Panc1 (cell line): ENCODE measurements around the gene BYSL. TPM values are rescaled to one million over a fixed set of nuclear protein-coding genes. Genes with fewer than 3 reads are reported as not detected.
A peak's percentile ranks its signal among the peaks of the same experiment; 100 is the strongest.

Experiments
- ATAC-seq: fragments of 200-7000 bp; cut with Tn5 transposase; 2 replicates; pipeline ENCODE4 v1.9.1; 2020; ENCODE audit warnings: mild to moderate bottlenecking, moderate library complexity
- Bru-seq: library from RNA; stranded (reverse); fragments of 400-500 nt; gene quantifications from one replicate; lab custom pipeline; 2021; lab: Mats Ljungman, UMichigan
- BruChase-seq, 2 experiments: library from RNA; stranded (reverse); fragments of 400-500 nt; gene quantifications; one replicate each; lab custom pipeline; 2021; lab: Mats Ljungman, UMichigan
- BruUV-seq: library from RNA; stranded (reverse); fragments of 400-500 nt; replicated peaks from 2 replicates; lab custom pipeline; 2021; lab: Mats Ljungman, UMichigan
- CTCF ChIA-PET: fragments of 300-600 bp; sonication (Branson Sonifier 250); formaldehyde crosslinking; loops from one replicate; lab custom pipeline; 2022; ENCODE audit warnings: antibody characterized with exemption; lab: Charles Lee
- POLR2A ChIA-PET: fragments of 300-600 bp; sonication (Branson Sonifier 250); formaldehyde crosslinking; loops from one replicate; lab custom pipeline; 2022; ENCODE audit warnings: antibody characterized with exemption; lab: Charles Lee
- DNase-seq: peaks from one replicate; pipeline ENCODE4 v3.0.0-alpha.2; 2010; ENCODE audit warnings: low read depth, low spot score
- H3K27ac ChIP-seq: 2 replicates; pipeline ENCODE4 v1.5.1; 2011; ENCODE audit warnings: mild to moderate bottlenecking, low read length, inconsistent platforms
- H3K27me3 ChIP-seq: fragments of 200-500 bp; sonication (Bioruptor generic); 2 replicates; pipeline ENCODE4 v1.6.0; 2014; ENCODE audit warnings: low read length, inconsistent platforms; ENCODE audit not compliant: control insufficient read depth, insufficient read depth
- H3K36me3 ChIP-seq: fragments of 200-500 bp; sonication (Bioruptor generic); 2 replicates; pipeline ENCODE4 v1.5.1; 2014; ENCODE audit warnings: inconsistent platforms, mild to moderate bottlenecking, low read length, moderate library complexity; ENCODE audit not compliant: control insufficient read depth, insufficient read depth
- H3K4me1 ChIP-seq: 2 replicates; pipeline ENCODE4 v1.5.1; 2011; ENCODE audit warnings: inconsistent platforms, mild to moderate bottlenecking, low read length, moderate library complexity; ENCODE audit not compliant: control insufficient read depth, insufficient read depth
- H3K4me3 ChIP-seq, 2 experiments: 2 replicates each; pipeline ENCODE4 v1.5.1; 2011 to 2012; ENCODE audit warnings: low read depth in 2 of 2, low read length in 2 of 2, mild to moderate bottlenecking in 2 of 2, inconsistent platforms in 1 of 2, moderate library complexity in 1 of 2
- H3K9me3 ChIP-seq: fragments of 200-500 bp; sonication (Bioruptor generic); 2 replicates; pipeline ENCODE4 v1.5.1; 2014; ENCODE audit warnings: low read depth, mild to moderate bottlenecking, inconsistent platforms, low read length, moderate library complexity; ENCODE audit not compliant: control insufficient read depth, insufficient read depth
- POLR2AphosphoS5 ChIP-seq: IDR thresholded peaks from 2 replicates; pipeline ENCODE4 v1.6.1; 2012; ENCODE audit warnings: mild to moderate bottlenecking, low read depth, low read length, moderate library complexity
- REST ChIP-seq, 2 experiments: IDR thresholded peaks; 2 replicates each; pipeline ENCODE4 v1.6.1; 2011 to 2012; ENCODE audit warnings: low read depth in 2 of 2, control low read depth in 1 of 2, low read length in 1 of 2, mild to moderate bottlenecking in 1 of 2, moderate library complexity in 1 of 2; ENCODE audit not compliant: insufficient read depth in 1 of 2
- SIN3A ChIP-seq: IDR thresholded peaks from 2 replicates; pipeline ENCODE4 v1.6.1; 2012; ENCODE audit warnings: low read depth, mild to moderate bottlenecking, low read length, moderate library complexity, borderline replicate concordance; ENCODE audit not compliant: insufficient read depth
- TCF7L2 ChIP-seq: IDR thresholded peaks from 2 replicates; pipeline ENCODE4 v1.6.1; 2011; ENCODE audit warnings: mild to moderate bottlenecking, low read depth, low read length, inconsistent platforms
- in situ Hi-C: cut with HindIII; loops from 2 replicates; pipeline ENCODE4 v1.10.0; 2016; ENCODE audit warnings: low sequenced_read_pairs, low pct_unique_long_range_greater_than_20kb
- intact Hi-C: fragments of 100-400 bp; cut with micrococcal nuclease; formaldehyde crosslinking; loops from one replicate; pipeline ENCODE4 v1.10.0; 2022; ENCODE audit not compliant: unreplicated experiment
- long read RNA-seq: library from polyadenylated mRNA; unstranded; transcript quantifications from one replicate; pipeline ENCODE4 v2.0.0, GENCODE V29; 2021; ENCODE audit not compliant: unreplicated experiment
- polyA plus RNA-seq: library from polyadenylated mRNA; unstranded; fragments of >200 nt; gene quantifications from one replicate; pipeline ENCODE4 v1.2.1, GENCODE V29; 2012; ENCODE audit warnings: missing spikeins; ENCODE audit not compliant: insufficient read length
- total RNA-seq: library from RNA; stranded (reverse); gene quantifications from one replicate; pipeline ENCODE4 v1.2.1, GENCODE V29; 2021; ENCODE audit not compliant: unreplicated experiment
- TF ChIP-seq, protein P1 (sequence below): fragments of 450-650 bp; IDR thresholded peaks from 2 replicates; pipeline ENCODE4 v1.5.1; 2017; ENCODE audit warnings: mild to moderate bottlenecking

BYSL gene, protein sequence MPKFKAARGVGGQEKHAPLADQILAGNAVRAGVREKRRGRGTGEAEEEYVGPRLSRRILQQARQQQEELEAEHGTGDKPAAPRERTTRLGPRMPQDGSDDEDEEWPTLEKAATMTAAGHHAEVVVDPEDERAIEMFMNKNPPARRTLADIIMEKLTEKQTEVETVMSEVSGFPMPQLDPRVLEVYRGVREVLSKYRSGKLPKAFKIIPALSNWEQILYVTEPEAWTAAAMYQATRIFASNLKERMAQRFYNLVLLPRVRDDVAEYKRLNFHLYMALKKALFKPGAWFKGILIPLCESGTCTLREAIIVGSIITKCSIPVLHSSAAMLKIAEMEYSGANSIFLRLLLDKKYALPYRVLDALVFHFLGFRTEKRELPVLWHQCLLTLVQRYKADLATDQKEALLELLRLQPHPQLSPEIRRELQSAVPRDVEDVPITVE
- total RNA-seq (49.1 TPM), Bru-seq, nascent RNA (percentile 87 among the genes with signal in this experiment), BruChase-seq, experiment 1, labeled RNA remaining after a 2-hour chase (percentile 88 among the genes with signal in this experiment), BruChase-seq, experiment 2, labeled RNA remaining after a 6-hour chase (percentile 82 among the genes with signal in this experiment)
- 75.1 TPM for polyA plus RNA-seq
- long read RNA-seq, transcript BYSL-201 (7 exons, 2,029 nt) = major isoform, 31 of 51 reads
- long read RNA-seq, partial matches to known transcripts = 4 of 51 reads
- long read RNA-seq, other reads (novel, unspliced or antisense) = 16 of 51 reads

DNA sequence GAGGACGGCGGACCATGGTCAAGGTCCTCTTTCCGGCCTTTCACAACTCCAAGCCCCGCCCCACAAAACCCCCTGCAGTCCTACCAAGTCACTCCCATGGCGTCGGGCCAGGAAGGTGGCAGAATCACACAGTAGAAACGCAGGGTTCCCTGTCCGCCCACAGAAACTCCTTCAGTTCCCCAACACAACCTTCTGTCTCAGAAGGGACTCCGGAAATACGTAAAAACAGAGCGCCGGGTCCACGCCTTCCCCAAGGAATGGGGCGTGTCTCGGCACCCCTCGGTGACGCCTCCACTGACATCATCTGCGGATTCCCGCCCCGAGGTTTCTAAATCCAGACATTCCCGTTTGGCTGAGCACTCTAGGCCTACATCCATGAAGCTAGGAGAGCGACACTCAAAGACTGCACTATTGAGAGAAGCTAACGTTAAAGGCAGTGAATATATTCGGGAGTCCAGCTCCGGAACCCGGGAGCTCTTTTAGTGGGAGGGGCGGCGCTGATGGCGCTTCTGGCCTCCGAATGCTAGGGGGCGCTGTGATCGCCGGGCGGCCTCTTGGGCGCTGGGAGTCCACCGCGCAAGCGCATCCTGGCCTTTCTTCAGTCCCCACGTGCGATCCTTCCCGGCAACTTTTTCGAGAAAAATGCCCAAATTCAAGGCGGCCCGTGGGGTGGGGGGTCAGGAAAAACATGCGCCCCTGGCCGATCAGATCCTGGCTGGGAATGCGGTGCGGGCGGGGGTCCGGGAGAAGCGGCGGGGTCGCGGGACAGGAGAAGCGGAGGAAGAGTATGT lies at the start of gene BYSL, which contains the start of gene MED20:
Gene BYSL (plus strand): TSS at position 579 of the 791 bp plus-strand sequence. CDS start 64 bp downstream, at position 643.
Gene MED20 (minus strand): TSS at position 219 of the 791 bp plus-strand sequence. CDS start 121 bp downstream, at position 98.
- POLR2A ChIA-PET = interaction anchor here (0.6 to 1.5 kb wide), 7 partner anchors 16 to 134 kb away, joined by 3 to 7 read pairs (median 4); partner anchors contain the start of gene TOMM6
- peak; percentile 86 for DNase-seq
- Histone ChIP-seq H3K9me3 (no peaks in the 10 kb centered on the region), H3K4me1 (peaks cover 19% of the 10 kb centered on the region), H3K27ac (peak within 1 kb of the TSS; percentile 99), H3K36me3 (peaks cover 12% of the 10 kb centered on the region; the same call in 1 of the 2 replicates), H3K4me3 (peak within 1 kb of the TSS; percentile 96 to 99), H3K27me3 (no peaks in the 10 kb centered on the region)
- no TSS peak for BruUV-seq
- TF ChIP-seq TCF7L2 = no peak; the same call in 1 of the 2 replicates
- peak; percentile 81 for TF ChIP-seq POLR2AphosphoS5
- peak; percentile 41; the same call in 1 of the 2 replicates for TF ChIP-seq SIN3A
- TF ChIP-seq REST (IDR thresholded peaks at IDR 0.05; ENCODE audit: insufficient read depth in 1 of 2, low read depth in 2 of 2, low read length in 1 of 2) = no peak
- TF ChIP-seq, protein P1, sequence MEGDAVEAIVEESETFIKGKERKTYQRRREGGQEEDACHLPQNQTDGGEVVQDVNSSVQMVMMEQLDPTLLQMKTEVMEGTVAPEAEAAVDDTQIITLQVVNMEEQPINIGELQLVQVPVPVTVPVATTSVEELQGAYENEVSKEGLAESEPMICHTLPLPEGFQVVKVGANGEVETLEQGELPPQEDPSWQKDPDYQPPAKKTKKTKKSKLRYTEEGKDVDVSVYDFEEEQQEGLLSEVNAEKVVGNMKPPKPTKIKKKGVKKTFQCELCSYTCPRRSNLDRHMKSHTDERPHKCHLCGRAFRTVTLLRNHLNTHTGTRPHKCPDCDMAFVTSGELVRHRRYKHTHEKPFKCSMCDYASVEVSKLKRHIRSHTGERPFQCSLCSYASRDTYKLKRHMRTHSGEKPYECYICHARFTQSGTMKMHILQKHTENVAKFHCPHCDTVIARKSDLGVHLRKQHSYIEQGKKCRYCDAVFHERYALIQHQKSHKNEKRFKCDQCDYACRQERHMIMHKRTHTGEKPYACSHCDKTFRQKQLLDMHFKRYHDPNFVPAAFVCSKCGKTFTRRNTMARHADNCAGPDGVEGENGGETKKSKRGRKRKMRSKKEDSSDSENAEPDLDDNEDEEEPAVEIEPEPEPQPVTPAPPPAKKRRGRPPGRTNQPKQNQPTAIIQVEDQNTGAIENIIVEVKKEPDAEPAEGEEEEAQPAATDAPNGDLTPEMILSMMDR = peak; percentile 99
- in situ Hi-C loops (no loop called here), intact Hi-C loops (loop anchor here (5.0 kb wide), 2 partner anchors 74 to 134 kb away; partner anchors contain the start of gene TOMM6)
- ATAC-seq = peak; percentile 97
- CTCF ChIA-PET = interaction anchor here (0.6 to 1.2 kb wide), 9 partner anchors 9 to 1318 kb away, joined by 3 to 10 read pairs (median 4); partner anchors contain the start of gene TOMM6

GRCh38 chr6:41871691-41872090 lies 49.6 kb upstream of the BYSL start:
- no peaks in the 10 kb centered on the region for H3K27me3 ChIP-seq
- ATAC-seq = no peak
- no peak overlapping the region for H3K4me3 ChIP-seq
- H3K36me3 ChIP-seq = no peaks in the 10 kb centered on the region
- in situ Hi-C loops (no loop called here), intact Hi-C loops (no loop called here)
- H3K4me1 ChIP-seq = no peaks in the 10 kb centered on the region
- ChIA-PET CTCF (no interaction called here), POLR2A (no interaction called here)
- DNase-seq = no peak
- no peaks in the 10 kb centered on the region for H3K9me3 ChIP-seq
- BruUV-seq = no TSS peak
- no peak overlapping the region for H3K27ac ChIP-seq
- no peak for TF ChIP-seq REST (IDR thresholded peaks at IDR 0.05; ENCODE audit: insufficient read depth in 1 of 2, low read depth in 2 of 2, low read length in 1 of 2)
- TF ChIP-seq, protein P1 = no peak
- TF ChIP-seq POLR2AphosphoS5 = no peak
- TF ChIP-seq TCF7L2 = no peak
- no peak for TF ChIP-seq SIN3A
